Measurements from ENCODE around the gene PTDSS2. TPM values are rescaled to one million over a fixed set of nuclear protein-coding genes. Genes with fewer than 3 reads are reported as not detected.
A peak's percentile ranks its signal among the peaks of the same experiment; 100 is the strongest.
"Not testable (repeated sequence)": the region's sequence is repeated elsewhere in the genome, so short reads cannot be mapped to it uniquely, and the experiment has no call there.

The PTDSS2 gene
- total RNA-seq, 1 donor from 2014 or later, result 31.1 TPM

GRCh38 chr11:429931-430456 is 20.1 kb upstream of the PTDSS2 start:
- Histone ChIP-seq H3K4me1 (no peaks in the 10 kb centered on the region), H3K4me3 (no peak overlapping the region), H3K27me3 (no peaks in the 10 kb centered on the region), H3K36me3 (no peaks in the 10 kb centered on the region), H3K27ac (no peak overlapping the region), H3K9me3 (no peaks in the 10 kb centered on the region)
- DNase-seq (no peak), ATAC-seq (no peak)
- no peak for TF ChIP-seq CTCF (IDR thresholded peaks at IDR 0.05)
- intact Hi-C loops (cut with DNase I), result no loop called here

GRCh38 chr11:431921-432320 is 18.2 kb upstream of the PTDSS2 start:
- intact Hi-C loops (cut with DNase I), result no loop called here
- DNase-seq, result no peak

GRCh38 chr11:432501-433100 is 17.5 kb upstream of the PTDSS2 start:
- H3K9me3 ChIP-seq, result no peaks in the 10 kb centered on the region
- intact Hi-C loops (cut with DNase I), result no loop called here
- H3K27ac ChIP-seq, result no peak overlapping the region
- DNase-seq (no peak), ATAC-seq (no peak)
- H3K36me3 ChIP-seq, result no peaks in the 10 kb centered on the region
- no peak overlapping the region for H3K4me3 ChIP-seq
- no peaks in the 10 kb centered on the region for H3K27me3 ChIP-seq
- TF ChIP-seq CTCF (IDR thresholded peaks at IDR 0.05), result no peak
- no peaks in the 10 kb centered on the region for H3K4me1 ChIP-seq

More at GRCh38 chr11:431921-432320, 18.2 kb upstream of the PTDSS2 start:
- Histone ChIP-seq H3K4me3 (no peak overlapping the region), H3K27ac (no peak overlapping the region), H3K9me3 (no peaks in the 10 kb centered on the region), H3K4me1 (no peaks in the 10 kb centered on the region), H3K36me3 (no peaks in the 10 kb centered on the region), H3K27me3 (no peaks in the 10 kb centered on the region)
- ATAC-seq, result no peak
- no peak for TF ChIP-seq CTCF (IDR thresholded peaks at IDR 0.05)

- H3K36me3 ChIP-seq, result no peaks in the 10 kb centered on the region
- DNase-seq (no peak), ATAC-seq (no peak)
- TF ChIP-seq CTCF (IDR thresholded peaks at IDR 0.05), result no peak
- H3K4me1 ChIP-seq, result no peaks in the 10 kb centered on the region
- H3K9me3 ChIP-seq, result no peaks in the 10 kb centered on the region
- no peaks in the 10 kb centered on the region for H3K27me3 ChIP-seq
- H3K4me3 ChIP-seq, result no peak overlapping the region
- intact Hi-C loops (cut with DNase I), result no loop called here
- H3K27ac ChIP-seq, result no peak overlapping the region
Observed at GRCh38 chr11:433111-433510, 17.0 kb upstream of the PTDSS2 start.

GRCh38 chr11:433641-434040 is 16.4 kb upstream of the PTDSS2 start:
- H3K36me3 ChIP-seq, result no peaks in the 10 kb centered on the region
- H3K27ac ChIP-seq, result no peak overlapping the region
- TF ChIP-seq CTCF (IDR thresholded peaks at IDR 0.05), result no peak
- no peak for DNase-seq
- peak; percentile 9 for ATAC-seq
- H3K4me1 ChIP-seq, result no peaks in the 10 kb centered on the region
- H3K4me3 ChIP-seq, result no peak overlapping the region
- no peaks in the 10 kb centered on the region for H3K9me3 ChIP-seq
- H3K27me3 ChIP-seq, result no peaks in the 10 kb centered on the region
- intact Hi-C loops (cut with DNase I), result no loop called here

GRCh38 chr11:434496-434895 is 15.6 kb upstream of the PTDSS2 start:
- ATAC-seq, result no peak
- H3K9me3 ChIP-seq, result no peaks in the 10 kb centered on the region
- no peak for DNase-seq
- no peak overlapping the region for H3K27ac ChIP-seq
- no peak for TF ChIP-seq CTCF (IDR thresholded peaks at IDR 0.05)
- H3K27me3 ChIP-seq, result no peaks in the 10 kb centered on the region
- H3K4me1 ChIP-seq, result no peaks in the 10 kb centered on the region
- intact Hi-C loops (cut with DNase I), result no loop called here
- no peak overlapping the region for H3K4me3 ChIP-seq
- no peaks in the 10 kb centered on the region for H3K36me3 ChIP-seq

GRCh38 chr11:434999-435740 is 14.9 kb upstream of the PTDSS2 start:
- H3K27ac ChIP-seq; H3K4me3 ChIP-seq; H3K27me3 ChIP-seq; H3K36me3 ChIP-seq; H3K9me3 ChIP-seq; ATAC-seq; DNase-seq; H3K4me1 ChIP-seq; intact Hi-C loops (cut with DNase I): not testable (repeated sequence)
